Naive thymus-derived CD4-positive, alpha-beta T cell (primary cell): ENCODE results near the gene NEMP2. TPM values are rescaled to one million over a fixed set of nuclear protein-coding genes. Genes with fewer than 3 reads are reported as not detected.
A peak's percentile ranks its signal among the peaks of the same experiment; 100 is the strongest.

Experiments
- ATAC-seq: fragments of 150-1000 bp; cut with Tn5 transposase; 2 replicates; pipeline ENCODE4 v1.10.0; 2021; ENCODE audit warnings: mild to moderate bottlenecking, moderate library complexity
- CTCF ChIA-PET: fragments of 350-600 bp; sonication (Branson Sonifier 250); formaldehyde crosslinking; loops from one replicate; lab custom pipeline; 2021; ENCODE audit warnings: antibody characterized with exemption; lab: Charles Lee
- POLR2A ChIA-PET: fragments of 350-600 bp; sonication (Branson Sonifier 250); formaldehyde crosslinking; loops from one replicate; lab custom pipeline; 2021; ENCODE audit warnings: antibody characterized with exemption, inconsistent platforms; lab: Charles Lee
- DNase-seq, 9 donors: peaks; one replicate each; pipeline versions ENCODE4 v3.0.0 to v3.0.0-alpha.2; 2020 to 2022; ENCODE audit warnings: mixed read lengths in 1 of 9
- H3K27ac ChIP-seq: one replicate; pipeline ENCODE4 v1.7.0; 2013; ENCODE audit warnings: mild to moderate bottlenecking, low read depth, low read length, moderate library complexity
- H3K27me3 ChIP-seq, 2 donors: one replicate each; pipeline ENCODE4 v1.7.0; 2013; ENCODE audit warnings: low read length in 2 of 2, mild to moderate bottlenecking in 2 of 2, moderate library complexity in 2 of 2; ENCODE audit not compliant: control insufficient read depth in 2 of 2, insufficient read depth in 2 of 2
- H3K36me3 ChIP-seq, 3 experiments: 1 replicate in 2 of 3; 2 replicates in 1 of 3; pipeline ENCODE4 v1.7.0; 2013; ENCODE audit warnings: low read length in 3 of 3, mild to moderate bottlenecking in 3 of 3, moderate library complexity in 1 of 3; ENCODE audit not compliant: insufficient read depth in 3 of 3, control insufficient read depth in 2 of 3
- H3K4me1 ChIP-seq, 2 donors: one replicate each; pipeline ENCODE4 v1.7.0; 2013; ENCODE audit warnings: low read length in 2 of 2, mild to moderate bottlenecking in 2 of 2, moderate library complexity in 1 of 2; ENCODE audit not compliant: control insufficient read depth in 2 of 2, insufficient read depth in 2 of 2
- H3K4me3 ChIP-seq: 2 replicates; pipeline ENCODE4 v1.7.0; 2013; ENCODE audit warnings: mild to moderate bottlenecking, low read length
- H3K9me3 ChIP-seq, 3 experiments: 1 replicate in 2 of 3; 2 replicates in 1 of 3; pipeline ENCODE4 v1.7.0; 2013; ENCODE audit warnings: low read length in 3 of 3; ENCODE audit not compliant: control insufficient read depth in 2 of 3
- H3K27ac Mint-ChIP-seq, 9 donors: one replicate each; pipeline ENCODE4 v1.8.0; 2020 to 2022; ENCODE audit warnings: mixed read lengths in 9 of 9, mild to moderate bottlenecking in 8 of 9, moderate library complexity in 5 of 9, inconsistent platforms in 2 of 9
- H3K27me3 Mint-ChIP-seq, 5 donors: one replicate each; pipeline ENCODE4 v1.8.0; 2021 to 2022; ENCODE audit warnings: mixed read lengths in 5 of 5, mild to moderate bottlenecking in 1 of 5
- H3K36me3 Mint-ChIP-seq, 5 donors: one replicate each; pipeline ENCODE4 v1.8.0; 2020 to 2022; ENCODE audit warnings: mixed read lengths in 5 of 5, mild to moderate bottlenecking in 3 of 5, inconsistent platforms in 1 of 5
- H3K4me1 Mint-ChIP-seq, 7 donors: one replicate each; pipeline ENCODE4 v1.8.0; 2020 to 2022; ENCODE audit warnings: mixed read lengths in 7 of 7, mild to moderate bottlenecking in 3 of 7, inconsistent platforms in 1 of 7
- H3K4me3 Mint-ChIP-seq, 10 donors: one replicate each; pipeline ENCODE4 v1.8.0; 2020 to 2022; ENCODE audit warnings: mild to moderate bottlenecking in 10 of 10, mixed read lengths in 10 of 10, moderate library complexity in 6 of 10, inconsistent platforms in 2 of 10
- H3K9me3 Mint-ChIP-seq, 11 donors: one replicate each; pipeline ENCODE4 v1.8.0; 2020 to 2022; ENCODE audit warnings: mixed read lengths in 11 of 11, mild to moderate bottlenecking in 4 of 11, inconsistent platforms in 1 of 11, moderate library complexity in 1 of 11
- intact Hi-C, 2 donors: fragments of 100-400 bp; cut with micrococcal nuclease; formaldehyde crosslinking; loops; one replicate each; pipeline ENCODE4 v1.15.1; 2023
- polyA plus RNA-seq, 2 donors: library from polyadenylated mRNA; unstranded; fragments of 300-500 nt; fragmentation: Illumina TruSeq; gene quantifications; one replicate each; pipeline ENCODE4 v1.2.3, GENCODE V29; 2021
- total RNA-seq, 6 experiments: library from RNA in 5 of 6; stranded (reverse) in 5 of 6; gene quantifications; 1 replicate in 5 of 6; 2 replicates in 1 of 6; pipeline ENCODE4 v1.2.3 and lab custom pipeline; 2021 to 2026

Gene NEMP2
- total and polyA plus RNA-seq, 7 experiments from 2014 or later: 10.0 to 30.8 (median 17.3) TPM

- Mint-ChIP-seq H3K36me3 (peaks cover 4 to 14% (median 5%) of the 10 kb centered on the region in 5 donors), H3K4me3 (no peak overlapping the region), H3K4me1 (peaks cover 9 to 30% (median 23%) of the 10 kb centered on the region in 7 donors), H3K27me3 (no peaks in the 10 kb centered on the region), H3K9me3 (peaks cover 0 to 16% (median 12%) of the 10 kb centered on the region in 11 donors), H3K27ac (peak overlapping the region in 1 of 9 donors; percentile 34)
- Histone ChIP-seq H3K36me3 (no peaks in the 10 kb centered on the region), H3K9me3 (no peaks in the 10 kb centered on the region), H3K27me3 (no peaks in the 10 kb centered on the region), H3K4me1 (peaks cover 0 to 2% of the 10 kb centered on the region in 2 donors), H3K27ac (no peak overlapping the region), H3K4me3 (no peak overlapping the region)
- ChIA-PET POLR2A (interaction anchor here (0.7 kb wide), 1 partner anchor 32 kb away, joined by 3 read pairs; no protein-coding TSS in a partner anchor), CTCF (interaction anchor here (0.6 kb wide), 1 partner anchor 11 kb away, joined by 5 read pairs; no protein-coding TSS in a partner anchor)
- intact Hi-C loops: no loop called here
- ATAC-seq: no peak
- no peak for DNase-seq
Observed at GRCh38 chr2:190571686-190572085, 37.2 kb upstream of the NEMP2 start.

- Mint-ChIP-seq H3K4me3 (no peak overlapping the region), H3K36me3 (peaks cover 4 to 17% (median 5%) of the 10 kb centered on the region in 5 donors), H3K27ac (no peak overlapping the region), H3K9me3 (peaks cover 0 to 24% (median 13%) of the 10 kb centered on the region in 11 donors), H3K27me3 (no peaks in the 10 kb centered on the region), H3K4me1 (peaks cover 6 to 22% (median 15%) of the 10 kb centered on the region in 7 donors)
- Histone ChIP-seq H3K9me3 (no peaks in the 10 kb centered on the region), H3K4me3 (no peak overlapping the region), H3K27ac (no peak overlapping the region), H3K36me3 (no peaks in the 10 kb centered on the region), H3K4me1 (no peaks in the 10 kb centered on the region), H3K27me3 (no peaks in the 10 kb centered on the region)
- ChIA-PET CTCF (interaction anchor here (0.6 kb wide), 1 partner anchor 12 kb away, joined by 5 read pairs; no protein-coding TSS in a partner anchor), POLR2A (no interaction called here)
- ATAC-seq (no peak), DNase-seq (no peak)
- intact Hi-C loops: no loop called here
Observed at GRCh38 chr2:190570871-190571270, 36.3 kb upstream of the NEMP2 start.

- Mint-ChIP-seq H3K4me1 (peaks cover under 1 to 17% (median 8%) of the 10 kb centered on the region in 7 donors), H3K4me3 (no peak overlapping the region), H3K36me3 (peaks cover 4 to 16% (median 5%) of the 10 kb centered on the region in 5 donors), H3K27ac (no peak overlapping the region), H3K27me3 (no peaks in the 10 kb centered on the region), H3K9me3 (peaks cover 0 to 30% (median 14%) of the 10 kb centered on the region in 11 donors)
- ChIA-PET CTCF (no interaction called here), POLR2A (no interaction called here)
- Histone ChIP-seq H3K4me3 (no peak overlapping the region), H3K4me1 (no peaks in the 10 kb centered on the region), H3K36me3 (no peaks in the 10 kb centered on the region), H3K9me3 (no peaks in the 10 kb centered on the region), H3K27ac (no peak overlapping the region), H3K27me3 (no peaks in the 10 kb centered on the region)
- ATAC-seq (no peak), DNase-seq (no peak)
- intact Hi-C loops: no loop called here
Observed at GRCh38 chr2:190569994-190570755, 35.7 kb upstream of the NEMP2 start.

- Histone ChIP-seq H3K27me3 (no peaks in the 10 kb centered on the region), H3K4me3 (no peak overlapping the region), H3K36me3 (no peaks in the 10 kb centered on the region), H3K4me1 (peaks cover 0 to 13% of the 10 kb centered on the region in 2 donors), H3K27ac (no peak overlapping the region), H3K9me3 (no peaks in the 10 kb centered on the region)
- H3K9me3 Mint-ChIP-seq: peaks cover 0 to 30% (median 14%) of the 10 kb centered on the region in 11 donors
- peaks cover 8 to 23% (median 19%) of the 10 kb centered on the region in 7 donors for H3K4me1 Mint-ChIP-seq
- H3K36me3 Mint-ChIP-seq: peaks cover 4 to 22% (median 5%) of the 10 kb centered on the region in 5 donors
- CTCF ChIA-PET: no interaction called here
- ATAC-seq: no peak
- no peak for DNase-seq
- no peak overlapping the region for H3K4me3 Mint-ChIP-seq
- intact Hi-C loops: no loop called here
- no peaks in the 10 kb centered on the region for H3K27me3 Mint-ChIP-seq
- POLR2A ChIA-PET: no interaction called here
- H3K27ac Mint-ChIP-seq: no peak overlapping the region
Observed at GRCh38 chr2:190564838-190565237, 30.3 kb upstream of the NEMP2 start.

GRCh38 chr2:190563646-190564045, 29.1 kb upstream of the NEMP2 start:
- POLR2A ChIA-PET: interaction anchor here (0.5 kb wide), 1 partner anchor 31 kb away, joined by 3 read pairs; no protein-coding TSS in a partner anchor
- no peaks in the 10 kb centered on the region for H3K9me3 ChIP-seq

GRCh38 chr2:190563109-190563508, 28.6 kb upstream of the NEMP2 start:
- no peaks in the 10 kb centered on the region for H3K27me3 ChIP-seq
- DNase-seq: peak in 2 of 9 donors; percentile 9 to 62
- Mint-ChIP-seq H3K4me1 (peaks cover 9 to 24% (median 19%) of the 10 kb centered on the region in 7 donors), H3K9me3 (peaks cover 3 to 29% (median 13%) of the 10 kb centered on the region in 11 donors), H3K36me3 (peaks cover 4 to 22% (median 5%) of the 10 kb centered on the region in 5 donors), H3K4me3 (peak overlapping the region in 4 of 10 donors; percentile 23 to 51 (median 32)), H3K27ac (peak overlapping the region in 7 of 9 donors; percentile 2 to 49 (median 25)), H3K27me3 (no peaks in the 10 kb centered on the region)
- ATAC-seq: peak; percentile 45
- H3K27ac ChIP-seq: no peak overlapping the region
- intact Hi-C loops: no loop called here
- ChIA-PET POLR2A (no interaction called here), CTCF (interaction anchor here (0.6 kb wide), 1 partner anchor 952 kb away, joined by 3 read pairs; no protein-coding TSS in a partner anchor)
- H3K36me3 ChIP-seq: no peaks in the 10 kb centered on the region
- no peak overlapping the region for H3K4me3 ChIP-seq
- no peaks in the 10 kb centered on the region for H3K9me3 ChIP-seq
- peaks cover 0 to 13% of the 10 kb centered on the region in 2 donors for H3K4me1 ChIP-seq

More at GRCh38 chr2:190563646-190564045, 29.1 kb upstream of the NEMP2 start:
- ATAC-seq: no peak
- Histone ChIP-seq H3K27me3 (no peaks in the 10 kb centered on the region), H3K4me3 (no peak overlapping the region), H3K4me1 (peaks cover 0 to 13% of the 10 kb centered on the region in 2 donors), H3K27ac (no peak overlapping the region), H3K36me3 (no peaks in the 10 kb centered on the region)
- peaks cover 4 to 22% (median 5%) of the 10 kb centered on the region in 5 donors for H3K36me3 Mint-ChIP-seq
- H3K4me3 Mint-ChIP-seq: no peak overlapping the region
- peaks cover 9 to 24% (median 19%) of the 10 kb centered on the region in 7 donors for H3K4me1 Mint-ChIP-seq
- H3K9me3 Mint-ChIP-seq: peaks cover 3 to 30% (median 14%) of the 10 kb centered on the region in 11 donors
- no peaks in the 10 kb centered on the region for H3K27me3 Mint-ChIP-seq
- DNase-seq: no peak
- intact Hi-C loops: no loop called here
- CTCF ChIA-PET: no interaction called here
- no peak overlapping the region for H3K27ac Mint-ChIP-seq
